K562 (cell line): Measurements from ENCODE around the gene ZNF790. TPM values are rescaled to one million over a fixed set of nuclear protein-coding genes. Genes with fewer than 3 reads are reported as not detected.

Experiments
- ATF3 ChIP-seq, 2 experiments: fragments of 450-650 bp in 1 of 2; sonication (generic) in 1 of 2; formaldehyde crosslinking in 1 of 2; IDR thresholded peaks in 1 of 2; conservative IDR thresholded peaks in 1 of 2; 2 replicates each; pipeline versions ENCODE4 v1.6.1 to v1.8.1; 2016 to 2023; ENCODE audit warnings: mild to moderate bottlenecking in 2 of 2, moderate library complexity in 2 of 2, inconsistent platforms in 1 of 2, missing genetic modification reagents in 1 of 2
- CXXC5 ChIP-seq: fragments of 250-450 bp; sonication (Bioruptor Pico); IDR thresholded peaks from 2 replicates; pipeline ENCODE4 v1.8.0; 2022; ENCODE audit warnings: inconsistent platforms, mild to moderate bottlenecking, moderate library complexity
- DEAF1 ChIP-seq: fragments of 450-650 bp; formaldehyde crosslinking; IDR thresholded peaks from 2 replicates; pipeline ENCODE4 v1.4.0; 2020; ENCODE audit warnings: mild to moderate bottlenecking, moderate library complexity
- ELF4 ChIP-seq: fragments of 450-650 bp; formaldehyde crosslinking; IDR thresholded peaks from 2 replicates; pipeline ENCODE4 v1.4.0; 2022; ENCODE audit warnings: missing genetic modification characterization
- EP300 ChIP-seq: IDR thresholded peaks from 2 replicates; pipeline ENCODE4 v1.6.1; 2012; ENCODE audit warnings: low read length, improper control_type of control experiment
- EWSR1 ChIP-seq: fragments of 450-650 bp; IDR thresholded peaks from 2 replicates; pipeline ENCODE4 v1.6.1; 2018; ENCODE audit warnings: borderline replicate concordance, mild to moderate bottlenecking, low read depth, moderate library complexity; ENCODE audit not compliant: partially characterized antibody
- FOXA1 ChIP-seq: fragments of 450-650 bp; IDR thresholded peaks from 2 replicates; pipeline ENCODE4 v1.6.1; 2016; ENCODE audit warnings: mild to moderate bottlenecking, borderline replicate concordance
- KAT2B ChIP-seq: IDR thresholded peaks from one replicate; pipeline ENCODE4 v1.6.1; 2012; ENCODE audit warnings: low read depth, mild to moderate bottlenecking, control low read depth, inconsistent platforms, low read length, moderate library complexity
- PPARD ChIP-seq: fragments of 250-450 bp; sonication (Bioruptor Pico); IDR thresholded peaks from 2 replicates; pipeline ENCODE4 v1.8.0; 2022; ENCODE audit warnings: inconsistent platforms, mild to moderate bottlenecking, moderate library complexity
- RUNX1 ChIP-seq: sonication (generic); IDR thresholded peaks from 2 replicates; pipeline ENCODE4 v1.6.1; 2016; ENCODE audit warnings: antibody characterized with exemption, low read depth
- SRF ChIP-seq, 2 experiments: fragments of 250-450, 450-650 bp in 1 of 2; sonication (Bioruptor Pico) in 1 of 2; sonication (generic) in 1 of 2; formaldehyde crosslinking; IDR thresholded peaks; 2 replicates each; pipeline versions ENCODE4 v1.5.0 to v1.5.1; 2020 to 2022; ENCODE audit warnings: mild to moderate bottlenecking in 1 of 2, missing genetic modification reagents in 1 of 2
- TCF15 ChIP-seq: fragments of 250-450 bp; sonication (Bioruptor Pico); IDR thresholded peaks from 2 replicates; pipeline ENCODE4 v1.8.0; 2022; ENCODE audit warnings: moderate library complexity, mild to moderate bottlenecking, inconsistent platforms
- TEAD4 ChIP-seq, 2 experiments: sonication (generic) in 1 of 2; formaldehyde crosslinking in 1 of 2; IDR thresholded peaks; 2 replicates each; pipeline versions ENCODE4 v1.6.1 to v1.8.0; 2012 to 2022; ENCODE audit warnings: borderline replicate concordance in 1 of 2, inconsistent platforms in 1 of 2, low read length in 1 of 2, mild to moderate bottlenecking in 1 of 2, missing genetic modification reagents in 1 of 2
- TRIM24 ChIP-seq, 2 experiments: fragments of 450-650 bp; IDR thresholded peaks; 2 replicates each; pipeline ENCODE4 v1.6.1; 2016
- XRCC3 ChIP-seq: fragments of 450-650 bp; IDR thresholded peaks from 2 replicates; pipeline ENCODE4 v1.6.1; 2017; ENCODE audit warnings: mild to moderate bottlenecking, moderate library complexity
- XRCC5 ChIP-seq: fragments of 200-400 bp; formaldehyde crosslinking; IDR thresholded peaks from 2 replicates; pipeline ENCODE4 v1.6.1; 2017; ENCODE audit warnings: low read depth, mild to moderate bottlenecking, low read length
- ZMIZ1 ChIP-seq, 2 experiments: fragments of 150-350 bp in 1 of 2; IDR thresholded peaks; 2 replicates each; pipeline ENCODE4 v1.6.1; 2012 to 2016; ENCODE audit warnings: low read depth in 2 of 2, low read length in 2 of 2, mild to moderate bottlenecking in 1 of 2, moderate library complexity in 1 of 2
- ZNF224 ChIP-seq: sonication (generic); formaldehyde crosslinking; IDR thresholded peaks from 2 replicates; pipeline ENCODE4 v1.8.0; 2022; ENCODE audit warnings: mild to moderate bottlenecking, missing genetic modification reagents
- ZNF384 ChIP-seq: IDR thresholded peaks from 2 replicates; pipeline ENCODE4 v1.6.1; 2012; ENCODE audit warnings: low read depth, low read length, improper control_type of control experiment
- ZNF79 ChIP-seq: fragments of 250-450 bp; sonication (Bioruptor Pico); IDR thresholded peaks from 2 replicates; pipeline ENCODE4 v1.4.0; 2020; ENCODE audit warnings: low read depth, mild to moderate bottlenecking, moderate library complexity
- polyA plus RNA-seq, 8 experiments: library from polyadenylated mRNA; depleted of rRNA in 4 of 8; stranded (reverse) in 5 of 8; unstranded in 3 of 8; fragments of >200 nt; fragmentation: Nextera tagmentation in 2 of 8; fragmentation: Illumina TruSeq in 1 of 8; extraction: Ambion mirVana in 2 of 8; extraction: Trizol in 1 of 8; gene quantifications; 2 replicates each; pipeline versions ENCODE4 v1.2.1 to v1.2.3, GENCODE V29; 2011 to 2014; ENCODE audit warnings: inconsistent platforms in 1 of 8, missing spikeins in 1 of 8
- total RNA-seq, 7 experiments: library from RNA; depleted of rRNA in 6 of 7; stranded (reverse); fragments of >200 nt in 6 of 7; fragmentation: Illumina TruSeq in 2 of 7; extraction: Trizol in 2 of 7; gene quantifications; 2 replicates each; pipeline versions ENCODE4 v1.2.1 to v1.2.3, GENCODE V29; 2011 to 2021; ENCODE audit warnings: low replicate concordance in 1 of 7

ZNF790 gene
- total and polyA plus RNA-seq, 9 of the 15 experiments (the other 6 are each of a cell fraction or from before 2014, with no cell fraction given), result 0.33 to 1.7 (median 0.53) TPM

GRCh38 chr19:36772311-36773222 is 65.6 kb downstream of the ZNF790 start, which contains the start of gene ZNF850 (continued):
- TF ChIP-seq ATF3 (IDR thresholded peaks at IDR 0.05) (no peak), ATF3 (CRISPR knock-in tag; conservative IDR thresholded peaks at IDR 0.05) (no peak), TCF15 (CRISPR knock-in tag) (no peak), RUNX1 (no peak), ZNF79 (CRISPR knock-in tag) (no peak), PPARD (CRISPR knock-in tag) (no peak), SRF (CRISPR knock-in tag; IDR thresholded peaks at IDR 0.05) (no peak), ZNF224 (no peak), TRIM24 (IDR thresholded peaks at IDR 0.05) (no peak), EWSR1 (no peak), XRCC5 (no peak), DEAF1 (CRISPR knock-in tag) (no peak), ZMIZ1 (IDR thresholded peaks at IDR 0.05; ENCODE audit: low read depth in 2 of 2, low read length in 2 of 2) (no peak), XRCC3 (no peak), FOXA1 (no peak), CXXC5 (CRISPR knock-in tag) (peak; percentile 79), EP300 (no peak), TEAD4 (IDR thresholded peaks at IDR 0.05; ENCODE audit: low read length) (no peak), TEAD4 (CRISPR knock-in tag; IDR thresholded peaks at IDR 0.05; ENCODE audit: borderline replicate concordance) (no peak), ZNF384 (no peak), ELF4 (0 out of 2 replicates have a peak, but pooled peaks have one; percentile 25), KAT2B (no peak)
